Heart right ventricle (tissue), 16 donors: ENCODE results near the gene HBG1. TPM values are rescaled to one million over a fixed set of nuclear protein-coding genes. Genes with fewer than 3 reads are reported as not detected.

Experiments
- ATAC-seq, 8 donors: fragments of 200-7000 bp; cut with Tn5 transposase; one replicate each; pipeline ENCODE4 v1.9.1; 2020; ENCODE audit warnings: mild to moderate bottlenecking in 8 of 8, moderate library complexity in 8 of 8, moderate number of reproducible peaks in 1 of 8
- DNase-seq, 2 donors: peaks; one replicate each; pipeline ENCODE4 v3.0.0-alpha.2; 2020
- H3K27ac ChIP-seq, 10 donors: fragments of 200-600 bp; sonication (generic) in 2 of 10; one replicate each; pipeline versions ENCODE4 v1.5.0 to v1.8.0; 2020 to 2022; ENCODE audit warnings: mild to moderate bottlenecking in 3 of 10
- H3K27me3 ChIP-seq, 7 donors: fragments of 200-600 bp; one replicate each; pipeline ENCODE4 v1.8.0; 2021 to 2022; ENCODE audit warnings: mild to moderate bottlenecking in 2 of 7
- H3K36me3 ChIP-seq, 9 donors: fragments of 200-600 bp; sonication (generic) in 1 of 9; one replicate each; pipeline versions ENCODE4 v1.5.0 to v1.8.0; 2020 to 2022; ENCODE audit warnings: mild to moderate bottlenecking in 2 of 9
- H3K4me1 ChIP-seq, 9 donors: fragments of 200-600 bp; sonication (generic) in 1 of 9; one replicate each; pipeline versions ENCODE4 v1.5.0 to v1.8.0; 2020 to 2022; ENCODE audit warnings: mild to moderate bottlenecking in 4 of 9
- H3K4me3 ChIP-seq, 10 donors: fragments of 200-600 bp; sonication (generic) in 2 of 10; one replicate each; pipeline versions ENCODE4 v1.5.0 to v1.8.0; 2020 to 2022; ENCODE audit warnings: mild to moderate bottlenecking in 7 of 10, moderate library complexity in 2 of 10
- H3K9me3 ChIP-seq, 11 donors: fragments of 200-600 bp in 10 of 11; sonication (generic) in 2 of 11; one replicate each; pipeline versions ENCODE4 v1.5.0 to v1.8.0; 2013 to 2022; ENCODE audit warnings: mild to moderate bottlenecking in 2 of 11, control low read depth in 1 of 11, moderate library complexity in 1 of 11
- whole genome bisulfite sequencing, 2 donors: extraction: QIAGEN DNeasy Blood & Tissue Kit; methylation state at CpG; one replicate each; pipeline ENCODE4 v1.1.7; 2013; ENCODE audit warnings: inconsistent platforms in 1 of 2; 5-methylcytosine and 5-hydroxymethylcytosine counted together
- intact Hi-C, 10 donors: fragments of 100-400 bp; cut with DNase I; formaldehyde crosslinking; loops; one replicate each; pipeline versions ENCODE4 v1.11.1 to v1.14.2; 2022
- polyA plus RNA-seq, 2 donors: library from polyadenylated mRNA; stranded (reverse); fragments of 200-250 nt; gene quantifications; one replicate each; pipeline ENCODE4 v1.2.3, GENCODE V29; 2013
- total RNA-seq, 10 donors: library from RNA; stranded (reverse); fragmentation: NEBNext Ultra II Directional in 3 of 10; extraction: Animal tissue kit (Norgen Biotek cat#: 25700) in 3 of 10; gene quantifications; one replicate each; pipeline versions ENCODE4 v1.2.1 to v1.2.4, GENCODE V29; 2021 to 2023
- TF ChIP-seq, protein P1 (sequence below), 9 donors: fragments of 200-600 bp; sonication (generic) in 2 of 9; IDR thresholded peaks; one replicate each; pipeline versions ENCODE4 v1.5.0 to v1.8.0; 2021 to 2022; ENCODE audit warnings: antibody characterized with exemption in 9 of 9, mild to moderate bottlenecking in 5 of 9, moderate library complexity in 1 of 9
- donor health status: Arrhythmogenic right ventricular cardiomyopathy.
- donor health status: ischemic (EF 13 %, LVEDD 7.1; RV severe dilation, severe dysfunction).
- donor health status: healthy with polysubstance abuse.
- donor health status: DM: no; HTN: yes; CAD: no.
- donor health status: DM: no; HTN: no; CAD: no.
- donor health status: ischemic (EF 25% LVEDD 6.9; RV normal size, moderate dysfunction).
- donor health status: ischemic (EF 25% LVEDD 5.7; RV mildly dilated, moderate dysfunction).
- donor health status: healthy.
- donor health status: DM: yes; HTN: yes; CAD: no.
- donor health status: Ischemic cardiomyopathy.
- donor health status: ischemic (EF 35%, LVEDD 5.7; RV mildly dilated, moderate dysfunction).
- donor health status: nonischemic (EF 11% LVEDD 7.7; RV severe dilation, severe dysfunction).
- donor health status: DM: yes; HTN: yes; CAD: no.
- donor health status: PGD.
- donor health status: ischemic (EF 29% LVEDD 5.4; RV normal size, mild dysfunction).
- donor health status: nonischemic (EF 23%, LVEDD 6.1; RV moderate dilation, normal function).

HBG1 gene
- total and polyA plus RNA-seq, 12 donors: 0.20 to 0.30 TPM; not detected in 10

DNA sequence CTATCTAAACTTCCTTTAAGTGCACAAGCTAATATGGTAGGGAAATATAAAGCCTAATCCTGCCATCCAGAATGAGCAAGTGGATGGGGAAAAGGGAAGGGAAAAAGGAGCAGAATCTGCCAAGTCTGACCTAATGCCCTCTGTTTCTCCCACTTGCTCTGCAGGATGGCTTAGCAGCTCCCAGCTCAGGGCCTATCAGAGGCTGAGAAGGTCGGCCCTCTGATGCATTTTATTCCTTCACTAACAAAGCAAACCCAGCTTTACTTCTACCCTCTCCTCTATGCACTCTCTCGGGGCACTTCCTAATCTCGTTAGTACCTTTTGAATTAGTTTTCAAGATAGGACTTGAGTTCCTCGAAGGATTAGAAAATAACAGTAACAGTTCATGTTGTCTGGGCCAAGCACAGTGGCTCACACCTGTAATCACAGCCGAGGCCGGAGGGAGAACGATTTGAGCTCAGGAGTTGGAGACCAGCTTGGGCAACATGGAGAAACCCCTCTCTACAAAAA lies 39.2 kb downstream of the HBG1 start:
- Histone ChIP-seq H3K9me3 (no peaks in the 10 kb centered on the region), H3K27me3 (no peaks in the 10 kb centered on the region), H3K4me1 (no peaks in the 10 kb centered on the region), H3K36me3 (no peaks in the 10 kb centered on the region), H3K4me3 (no peak overlapping the region), H3K27ac (no peak overlapping the region)
- DNase-seq (no peak), ATAC-seq (no peak)
- TF ChIP-seq, protein P1, sequence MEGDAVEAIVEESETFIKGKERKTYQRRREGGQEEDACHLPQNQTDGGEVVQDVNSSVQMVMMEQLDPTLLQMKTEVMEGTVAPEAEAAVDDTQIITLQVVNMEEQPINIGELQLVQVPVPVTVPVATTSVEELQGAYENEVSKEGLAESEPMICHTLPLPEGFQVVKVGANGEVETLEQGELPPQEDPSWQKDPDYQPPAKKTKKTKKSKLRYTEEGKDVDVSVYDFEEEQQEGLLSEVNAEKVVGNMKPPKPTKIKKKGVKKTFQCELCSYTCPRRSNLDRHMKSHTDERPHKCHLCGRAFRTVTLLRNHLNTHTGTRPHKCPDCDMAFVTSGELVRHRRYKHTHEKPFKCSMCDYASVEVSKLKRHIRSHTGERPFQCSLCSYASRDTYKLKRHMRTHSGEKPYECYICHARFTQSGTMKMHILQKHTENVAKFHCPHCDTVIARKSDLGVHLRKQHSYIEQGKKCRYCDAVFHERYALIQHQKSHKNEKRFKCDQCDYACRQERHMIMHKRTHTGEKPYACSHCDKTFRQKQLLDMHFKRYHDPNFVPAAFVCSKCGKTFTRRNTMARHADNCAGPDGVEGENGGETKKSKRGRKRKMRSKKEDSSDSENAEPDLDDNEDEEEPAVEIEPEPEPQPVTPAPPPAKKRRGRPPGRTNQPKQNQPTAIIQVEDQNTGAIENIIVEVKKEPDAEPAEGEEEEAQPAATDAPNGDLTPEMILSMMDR (IDR thresholded peaks at IDR 0.05): no peak
- WGBS, 2 donors: 38 to 51% methylated on average over 7 of the region's 7 CpGs
- intact Hi-C loops: no loop called here

DNA sequence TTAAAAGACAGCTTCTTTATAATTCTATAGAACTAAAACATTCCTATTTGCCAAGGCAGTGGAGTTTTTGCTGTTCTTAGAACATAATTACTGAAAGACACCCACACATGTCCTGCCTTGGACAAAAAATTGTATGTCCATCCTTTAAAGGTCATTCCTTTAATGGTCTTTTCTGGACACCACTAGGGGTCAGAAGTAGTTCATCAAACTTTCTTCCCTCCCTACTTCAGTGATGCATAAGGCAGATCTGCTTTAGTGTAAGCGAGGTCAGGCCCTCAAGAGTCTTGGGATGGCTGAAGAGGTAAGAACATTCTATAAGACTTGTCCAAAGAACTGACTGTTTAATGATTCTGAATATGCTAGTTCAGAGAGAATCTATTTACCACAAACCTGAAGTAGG lies 44.9 kb downstream of the HBG1 start:
- Histone ChIP-seq H3K4me1 (no peaks in the 10 kb centered on the region), H3K27me3 (peaks cover 0 to 21% (median 0%) of the 10 kb centered on the region in 7 donors), H3K36me3 (no peaks in the 10 kb centered on the region), H3K9me3 (no peaks in the 10 kb centered on the region), H3K4me3 (no peak overlapping the region), H3K27ac (no peak overlapping the region)
- intact Hi-C loops: loop anchor here (1.0 to 10.0 kb wide), 6 partner anchors 80 to 600 kb away; partner anchors contain the start of genes OR51M1 (in 7 of the 10) and OR52N2 (in 1 of the 10)
- TF ChIP-seq, protein P1 (IDR thresholded peaks at IDR 0.05): peak in 7 of 9 donors; percentile 18 to 60 (median 47)
- WGBS, 2 donors: 10 to 22% methylated on average over 1 of the region's 1 CpG
- ATAC-seq: peak in 1 of 8 donors; percentile 70
- DNase-seq: no peak

DNA sequence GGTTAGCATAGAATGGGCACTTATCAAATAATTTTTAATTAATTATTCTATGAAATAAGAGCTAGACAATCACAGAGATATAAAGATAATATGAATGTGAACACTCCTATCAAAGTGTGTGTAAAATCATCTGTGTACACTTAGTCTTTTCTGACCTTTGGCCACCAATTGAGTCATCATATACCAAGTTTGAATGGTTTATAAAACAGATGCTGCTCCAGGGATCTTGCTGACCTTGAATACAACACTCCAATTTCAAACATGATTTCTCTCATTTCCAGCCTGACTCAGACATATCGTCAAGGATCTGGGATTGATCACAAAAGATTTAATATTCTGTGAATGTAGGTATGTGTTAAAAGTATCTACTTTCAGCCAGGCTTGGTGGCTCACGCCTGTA lies 46.3 kb downstream of the HBG1 start:
- WGBS, 2 donors: 68 to 77% methylated on average over 2 of the region's 2 CpGs

GRCh38 chr11:5200582-5200981 lies 49.1 kb downstream of the HBG1 start, which contains the start of gene OR51V1:
Gene OR51V1, minus strand, starts transcription at chr11:5200682. Its CDS starts 0 bp downstream, at chr11:5200682.
- 56 to 63% methylated on average over 1 of the region's 1 CpG for WGBS, 2 donors
- no peak for ATAC-seq

More for the DNA sequence above, 46.3 kb downstream of the HBG1 start:
- no peaks in the 10 kb centered on the region for H3K4me1 ChIP-seq
- intact Hi-C loops: loop anchor here in 6 of 10 donors (5.0 to 10.0 kb wide), 4 partner anchors 81 to 601 kb away; partner anchors contain the start of genes OR51M1 (in 5 of the 6) and OR52N2 (in 1 of the 6)
- ATAC-seq (no peak), DNase-seq (no peak)
- peaks cover 0 to 21% (median 0%) of the 10 kb centered on the region in 7 donors for H3K27me3 ChIP-seq
- H3K36me3 ChIP-seq: no peaks in the 10 kb centered on the region
- H3K27ac ChIP-seq: no peak overlapping the region
- H3K9me3 ChIP-seq: no peaks in the 10 kb centered on the region
- no peak overlapping the region for H3K4me3 ChIP-seq
- TF ChIP-seq, protein P1 (IDR thresholded peaks at IDR 0.05): no peak

More at GRCh38 chr11:5200582-5200981, 49.1 kb downstream of the HBG1 start, which contains the start of gene OR51V1:
- peaks cover 0 to 21% (median 0%) of the 10 kb centered on the region in 7 donors for H3K27me3 ChIP-seq
- H3K4me3 ChIP-seq: no peak within 1 kb of the TSS
- H3K9me3 ChIP-seq: no peaks in the 10 kb centered on the region
- H3K27ac ChIP-seq: no peak within 1 kb of the TSS
- H3K36me3 ChIP-seq: no peaks in the 10 kb centered on the region
- TF ChIP-seq, protein P1 (IDR thresholded peaks at IDR 0.05): no peak
- no peak for DNase-seq
- intact Hi-C loops: loop anchor here in 6 of 10 donors (5.0 to 10.0 kb wide), 4 partner anchors 84 to 604 kb away; partner anchors contain the start of genes OR51M1 (in 5 of the 6) and OR52N2 (in 1 of the 6)
- H3K4me1 ChIP-seq: no peaks in the 10 kb centered on the region
